WTC11 (cell line): ENCODE results near the gene MIDN.

ENCODE experiments used
- AR ChIP-seq: fragments of 250-450 bp; sonication (Bioruptor Pico); IDR thresholded peaks from 2 replicates; pipeline ENCODE4 v1.9.0; 2021; ENCODE audit warnings: mild to moderate bottlenecking
- CREM ChIP-seq: sonication (generic); formaldehyde crosslinking; IDR thresholded peaks from 2 replicates; pipeline ENCODE4 v1.8.1; 2022; ENCODE audit warnings: mild to moderate bottlenecking, missing genetic modification reagents, moderate library complexity
- CTCF ChIP-seq: fragments of 200-600 bp; IDR thresholded peaks from 2 replicates; pipeline ENCODE4 v1.8.0; 2022; ENCODE audit warnings: antibody characterized with exemption
- ETV6 ChIP-seq: sonication (generic); formaldehyde crosslinking; IDR thresholded peaks from 2 replicates; pipeline ENCODE4 v1.8.1; 2022; ENCODE audit warnings: mild to moderate bottlenecking, missing genetic modification reagents
- FOXJ3 ChIP-seq: sonication (generic); formaldehyde crosslinking; IDR thresholded peaks from 2 replicates; pipeline ENCODE4 v1.9.0; 2021; ENCODE audit warnings: missing genetic modification reagents, mild to moderate bottlenecking, borderline replicate concordance
- JUN ChIP-seq: sonication (generic); formaldehyde crosslinking; IDR thresholded peaks from 2 replicates; pipeline ENCODE4 v1.8.0; 2023; ENCODE audit warnings: mild to moderate bottlenecking, missing genetic modification reagents
- KAT7 ChIP-seq: sonication (generic); formaldehyde crosslinking; IDR thresholded peaks from 2 replicates; pipeline ENCODE4 v1.8.1; 2023; ENCODE audit warnings: missing genetic modification reagents, mild to moderate bottlenecking, borderline replicate concordance
- MAX ChIP-seq: sonication (generic); formaldehyde crosslinking; IDR thresholded peaks from 2 replicates; pipeline ENCODE4 v1.8.0; 2022; ENCODE audit warnings: mild to moderate bottlenecking, missing genetic modification reagents
- NR1H2 ChIP-seq: sonication (generic); formaldehyde crosslinking; IDR thresholded peaks from 2 replicates; pipeline ENCODE4 v1.9.0; 2021; ENCODE audit warnings: mild to moderate bottlenecking, moderate library complexity, missing genetic modification reagents
- NR2C2 ChIP-seq: sonication (generic); formaldehyde crosslinking; IDR thresholded peaks from 2 replicates; pipeline ENCODE4 v1.8.0; 2022; ENCODE audit warnings: mild to moderate bottlenecking, missing genetic modification reagents
- PRDM15 ChIP-seq: sonication (generic); formaldehyde crosslinking; IDR thresholded peaks from 2 replicates; pipeline ENCODE4 v1.8.0; 2022; ENCODE audit warnings: missing genetic modification reagents
- TCF7 ChIP-seq: sonication (generic); formaldehyde crosslinking; IDR thresholded peaks from 2 replicates; pipeline ENCODE4 v1.8.0; 2022; ENCODE audit warnings: mild to moderate bottlenecking, low read depth, missing genetic modification reagents, moderate library complexity
- ZBTB43 ChIP-seq: sonication (generic); formaldehyde crosslinking; IDR thresholded peaks from 2 replicates; pipeline ENCODE4 v1.8.1; 2023; ENCODE audit warnings: mild to moderate bottlenecking, missing genetic modification reagents
- ZNF281 ChIP-seq: sonication (generic); formaldehyde crosslinking; IDR thresholded peaks from 2 replicates; pipeline ENCODE4 v1.8.0; 2023; ENCODE audit warnings: mild to moderate bottlenecking, missing genetic modification reagents

GRCh38 chr19:1252221-1252820, 3.9 kb downstream of the MIDN start:
- TF ChIP-seq NR2C2 (CRISPR knock-in tag) (no peak), ETV6 (CRISPR knock-in tag) (no peak), CREM (no peak), ZBTB43 (no peak), CTCF (no peak), FOXJ3 (no peak), ZNF281 (no peak), PRDM15 (CRISPR knock-in tag) (no peak), MAX (CRISPR knock-in tag) (no peak), JUN (CRISPR knock-in tag) (no peak), NR1H2 (CRISPR knock-in tag) (no peak), AR (CRISPR knock-in tag) (no peak), KAT7 (CRISPR knock-in tag) (no peak), TCF7 (CRISPR knock-in tag) (no peak)
